K562 (cell line): ENCODE data around the gene YIPF5. TPM values are rescaled to one million over a fixed set of nuclear protein-coding genes. Genes with fewer than 3 reads are reported as not detected.
A peak's percentile ranks its signal among the peaks of the same experiment; 100 is the strongest.

ENCODE experiments used
- FOXM1 ChIP-seq, 2 experiments: fragments of 450-650 bp in 1 of 2; sonication (generic) in 1 of 2; formaldehyde crosslinking in 1 of 2; IDR thresholded peaks; 2 replicates each; pipeline versions ENCODE4 v1.6.1 to v1.9.0; 2017 to 2022; ENCODE audit warnings: low read depth in 2 of 2, mild to moderate bottlenecking in 2 of 2, missing genetic modification reagents in 1 of 2, moderate library complexity in 1 of 2
- HDAC3 ChIP-seq: fragments of 450-650 bp; IDR thresholded peaks from 2 replicates; pipeline ENCODE4 v1.6.1; 2018; ENCODE audit warnings: borderline replicate concordance, mild to moderate bottlenecking, moderate library complexity; ENCODE audit not compliant: partially characterized antibody
- MNT ChIP-seq, 2 experiments: fragments of 450-650 bp; conservative IDR thresholded peaks; 2 replicates each; pipeline ENCODE4 v1.6.1; 2017; ENCODE audit warnings: mild to moderate bottlenecking in 2 of 2, moderate library complexity in 2 of 2
- NCOA1 ChIP-seq: fragments of 450-650 bp; IDR thresholded peaks from 2 replicates; pipeline ENCODE4 v1.6.1; 2016; ENCODE audit warnings: low read depth
- NR4A1 ChIP-seq, 2 experiments: fragments of 250-450 bp in 1 of 2; fragments of 450-650 bp in 1 of 2; sonication (Bioruptor Pico) in 1 of 2; IDR thresholded peaks; 2 replicates each; pipeline versions ENCODE4 v1.4.0 to v1.6.1; 2016 to 2020; ENCODE audit warnings: mild to moderate bottlenecking in 2 of 2, missing compliant biosample characterization in 1 of 2, missing genetic modification characterization in 1 of 2, moderate library complexity in 1 of 2
- PTTG1 ChIP-seq: fragments of 450-650 bp; IDR thresholded peaks from 2 replicates; pipeline ENCODE4 v1.6.1; 2016; ENCODE audit warnings: low read depth, mild to moderate bottlenecking, missing genetic modification characterization, missing compliant biosample characterization
- RBM15 ChIP-seq: fragments of 200-400 bp; formaldehyde crosslinking; IDR thresholded peaks from 2 replicates; pipeline ENCODE4 v1.6.1; 2018; ENCODE audit warnings: mild to moderate bottlenecking, low read length, moderate library complexity; ENCODE audit not compliant: insufficient read depth
- RREB1 ChIP-seq: fragments of 250-450 bp; sonication (Bioruptor Pico); IDR thresholded peaks from 2 replicates; pipeline ENCODE4 v1.4.0; 2020
- SMARCE1 ChIP-seq: fragments of 450-650 bp; IDR thresholded peaks from 2 replicates; pipeline ENCODE4 v1.7.1; 2016; ENCODE audit warnings: mild to moderate bottlenecking
- TAF1 ChIP-seq: IDR thresholded peaks from 2 replicates; pipeline ENCODE4 v1.6.1; 2011; ENCODE audit warnings: mild to moderate bottlenecking, low read length, moderate library complexity; ENCODE audit not compliant: insufficient read depth, control insufficient read depth, severe bottlenecking; ENCODE audit errors: extremely low read depth
- TAF9B ChIP-seq: fragments of 450-650 bp; IDR thresholded peaks from 2 replicates; pipeline ENCODE4 v1.6.1; 2018; ENCODE audit warnings: mild to moderate bottlenecking; ENCODE audit not compliant: partially characterized antibody
- THRB ChIP-seq: fragments of 450-650 bp; formaldehyde crosslinking; conservative IDR thresholded peaks from 2 replicates; pipeline ENCODE4 v1.4.0; 2022; ENCODE audit warnings: mild to moderate bottlenecking, missing genetic modification characterization
- ZFX ChIP-seq: sonication (generic); formaldehyde crosslinking; IDR thresholded peaks from 2 replicates; pipeline ENCODE4 v1.8.0; 2022; ENCODE audit warnings: mild to moderate bottlenecking, missing genetic modification reagents, moderate library complexity
- ZNF445 ChIP-seq: fragments of 250-450 bp; sonication (Bioruptor Pico); IDR thresholded peaks from 2 replicates; pipeline ENCODE4 v1.4.0; 2020; ENCODE audit warnings: low read depth, mild to moderate bottlenecking, moderate library complexity
- polyA plus RNA-seq, 8 experiments: library from polyadenylated mRNA; depleted of rRNA in 4 of 8; stranded (reverse) in 5 of 8; unstranded in 3 of 8; fragments of >200 nt; fragmentation: Nextera tagmentation in 2 of 8; fragmentation: Illumina TruSeq in 1 of 8; extraction: Ambion mirVana in 2 of 8; extraction: Trizol in 1 of 8; gene quantifications; 2 replicates each; pipeline versions ENCODE4 v1.2.1 to v1.2.3, GENCODE V29; 2011 to 2014; ENCODE audit warnings: inconsistent platforms in 1 of 8, missing spikeins in 1 of 8
- total RNA-seq, 7 experiments: library from RNA; depleted of rRNA in 6 of 7; stranded (reverse); fragments of >200 nt in 6 of 7; fragmentation: Illumina TruSeq in 2 of 7; extraction: Trizol in 2 of 7; gene quantifications; 2 replicates each; pipeline versions ENCODE4 v1.2.1 to v1.2.3, GENCODE V29; 2011 to 2021; ENCODE audit warnings: low replicate concordance in 1 of 7
- TF ChIP-seq, protein P1 (sequence below): fragments of 250-450 bp; sonication (Bioruptor Pico); IDR thresholded peaks from 2 replicates; pipeline ENCODE4 v1.4.0; 2020; ENCODE audit warnings: borderline replicate concordance

The YIPF5 gene
- total and polyA plus RNA-seq, 9 of the 15 experiments (the other 6 are each of a cell fraction or from before 2014, with no cell fraction given) = 12.1 to 52.9 (median 33.7) TPM

DNA sequence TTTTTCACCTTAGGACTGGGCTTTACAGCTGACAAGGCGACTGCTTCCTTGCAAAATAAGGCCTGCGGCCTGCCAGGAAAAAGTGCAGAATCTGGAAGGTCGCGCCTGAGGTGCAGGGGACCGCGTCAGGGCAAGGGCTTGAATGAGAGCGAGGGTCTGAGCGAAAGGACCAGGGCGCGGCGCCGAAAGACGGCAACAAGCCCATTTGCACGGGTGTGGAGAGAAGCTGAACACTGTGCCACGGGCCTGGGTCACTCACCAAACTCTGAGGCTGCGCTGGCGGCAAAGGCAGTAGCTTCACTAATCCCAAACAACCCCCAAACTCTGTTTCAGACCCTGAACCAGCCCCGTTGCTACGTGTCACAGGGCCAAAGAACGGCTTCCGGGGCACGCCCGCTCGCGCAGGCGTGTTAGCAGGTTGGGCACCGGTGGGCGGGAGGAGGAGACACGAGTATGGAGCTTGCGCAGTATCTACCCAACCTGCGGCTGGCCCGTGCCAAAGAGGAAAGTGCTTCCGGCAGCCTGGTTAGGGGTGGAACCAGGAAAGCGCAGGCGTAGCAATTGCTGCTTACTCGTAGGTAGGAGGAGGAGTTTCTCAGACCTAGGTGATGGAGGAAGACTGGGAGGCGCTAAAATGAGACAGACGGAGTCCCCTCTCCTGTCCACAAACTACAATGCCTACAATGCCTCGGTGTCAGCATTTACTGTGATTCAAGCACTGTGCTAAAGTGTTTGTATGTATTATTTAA lies at the start of gene YIPF5, which contains the start of gene KCTD16 (continued):
- TF ChIP-seq, protein P1, sequence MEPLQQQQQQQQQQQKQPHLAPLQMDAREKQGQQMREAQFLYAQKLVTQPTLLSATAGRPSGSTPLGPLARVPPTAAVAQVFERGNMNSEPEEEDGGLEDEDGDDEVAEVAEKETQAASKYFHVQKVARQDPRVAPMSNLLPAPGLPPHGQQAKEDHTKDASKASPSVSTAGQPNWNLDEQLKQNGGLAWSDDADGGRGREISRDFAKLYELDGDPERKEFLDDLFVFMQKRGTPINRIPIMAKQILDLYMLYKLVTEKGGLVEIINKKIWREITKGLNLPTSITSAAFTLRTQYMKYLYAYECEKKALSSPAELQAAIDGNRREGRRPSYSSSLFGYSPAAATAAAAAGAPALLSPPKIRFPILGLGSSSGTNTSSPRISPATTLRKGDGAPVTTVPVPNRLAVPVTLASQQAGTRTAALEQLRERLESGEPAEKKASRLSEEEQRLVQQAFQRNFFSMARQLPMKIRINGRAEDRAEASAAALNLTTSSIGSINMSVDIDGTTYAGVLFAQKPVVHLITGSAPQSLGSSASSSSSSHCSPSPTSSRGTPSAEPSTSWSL = no peak
- TF ChIP-seq TAF1 = peak; percentile 78
- TF ChIP-seq MNT (conservative IDR thresholded peaks at IDR 0.05) = peak; percentile 50 to 74; a peak in 3 of 4 replicates
- no peak for TF ChIP-seq RREB1 (CRISPR knock-in tag)
- TF ChIP-seq HDAC3 = no peak
- no peak for TF ChIP-seq FOXM1 (IDR thresholded peaks at IDR 0.05; ENCODE audit: low read depth)
- 0 out of 2 replicates have a peak, but pooled peaks have one; percentile 59 for TF ChIP-seq FOXM1 (CRISPR knock-in tag; IDR thresholded peaks at IDR 0.05; ENCODE audit: low read depth)
- TF ChIP-seq NR4A1 (CRISPR knock-in tag; IDR thresholded peaks at IDR 0.05) = 0 out of 2 replicates have a peak, but pooled peaks have one; percentile 46
- no peak for TF ChIP-seq NR4A1 (tag; IDR thresholded peaks at IDR 0.05)
- TF ChIP-seq TAF9B = peak; percentile 72
- no peak for TF ChIP-seq ZNF445 (CRISPR knock-in tag)
- no peak for TF ChIP-seq NCOA1
- TF ChIP-seq PTTG1 (tag) = no peak
- no peak for TF ChIP-seq THRB (CRISPR knock-in tag)
- TF ChIP-seq RBM15 = no peak
- TF ChIP-seq SMARCE1 = no peak
- no peak for TF ChIP-seq ZFX
